Neural progenitor cell (in vitro differentiated cells): ENCODE data around the gene CREM.

Source experiments
- EZH2 ChIP-seq: fragments of 200-600 bp; sonication (generic); IDR thresholded peaks from 2 replicates; pipeline ENCODE4 v1.6.1; 2017; ENCODE audit warnings: antibody characterized with exemption, mild to moderate bottlenecking, moderate library complexity
- TF ChIP-seq, protein P1 (sequence below): fragments of 200-600 bp; sonication (generic); IDR thresholded peaks from 2 replicates; pipeline ENCODE4 v1.5.1; 2017; ENCODE audit warnings: antibody characterized with exemption, mild to moderate bottlenecking

DNA sequence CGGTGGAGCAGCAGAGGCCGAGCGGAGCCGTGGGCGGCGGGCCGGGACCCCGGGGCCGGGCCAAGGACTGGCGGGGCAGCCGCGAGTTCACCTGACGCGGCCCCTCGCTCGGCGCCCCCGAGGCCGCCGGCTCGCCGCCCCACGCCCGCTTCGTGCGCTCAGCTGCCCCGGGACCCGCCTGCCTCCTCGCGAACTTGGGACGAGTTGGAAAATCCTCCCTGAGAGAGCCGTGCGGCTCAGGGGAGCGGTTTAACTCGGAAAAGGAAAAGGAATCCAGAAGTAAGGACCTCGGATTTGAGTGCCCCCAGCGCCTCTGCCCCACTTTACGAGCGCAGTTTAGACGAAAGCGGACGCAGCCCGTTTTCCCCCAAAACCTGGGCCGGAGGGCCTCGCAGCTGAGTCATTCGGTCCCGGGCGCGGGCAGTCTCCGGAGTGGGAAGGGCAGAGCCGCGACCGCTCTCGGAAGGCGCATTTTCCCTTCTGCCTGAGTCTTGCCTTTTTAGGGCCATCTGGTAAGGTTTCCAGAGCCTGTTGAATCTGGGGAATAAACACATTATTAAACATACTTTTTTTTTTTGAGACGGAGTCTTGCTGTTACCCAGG, 744 bp downstream of the CREM start:
- TF ChIP-seq, protein P1, sequence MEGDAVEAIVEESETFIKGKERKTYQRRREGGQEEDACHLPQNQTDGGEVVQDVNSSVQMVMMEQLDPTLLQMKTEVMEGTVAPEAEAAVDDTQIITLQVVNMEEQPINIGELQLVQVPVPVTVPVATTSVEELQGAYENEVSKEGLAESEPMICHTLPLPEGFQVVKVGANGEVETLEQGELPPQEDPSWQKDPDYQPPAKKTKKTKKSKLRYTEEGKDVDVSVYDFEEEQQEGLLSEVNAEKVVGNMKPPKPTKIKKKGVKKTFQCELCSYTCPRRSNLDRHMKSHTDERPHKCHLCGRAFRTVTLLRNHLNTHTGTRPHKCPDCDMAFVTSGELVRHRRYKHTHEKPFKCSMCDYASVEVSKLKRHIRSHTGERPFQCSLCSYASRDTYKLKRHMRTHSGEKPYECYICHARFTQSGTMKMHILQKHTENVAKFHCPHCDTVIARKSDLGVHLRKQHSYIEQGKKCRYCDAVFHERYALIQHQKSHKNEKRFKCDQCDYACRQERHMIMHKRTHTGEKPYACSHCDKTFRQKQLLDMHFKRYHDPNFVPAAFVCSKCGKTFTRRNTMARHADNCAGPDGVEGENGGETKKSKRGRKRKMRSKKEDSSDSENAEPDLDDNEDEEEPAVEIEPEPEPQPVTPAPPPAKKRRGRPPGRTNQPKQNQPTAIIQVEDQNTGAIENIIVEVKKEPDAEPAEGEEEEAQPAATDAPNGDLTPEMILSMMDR = no peak
- no peak for TF ChIP-seq EZH2
